ENCODE data around the gene SCAF11.

- TF ChIP-seq, protein P1, sequence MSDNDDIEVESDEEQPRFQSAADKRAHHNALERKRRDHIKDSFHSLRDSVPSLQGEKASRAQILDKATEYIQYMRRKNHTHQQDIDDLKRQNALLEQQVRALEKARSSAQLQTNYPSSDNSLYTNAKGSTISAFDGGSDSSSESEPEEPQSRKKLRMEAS (IDR thresholded peaks at IDR 0.05; ENCODE audit: low read depth, low read length), result no peak
- TF ChIP-seq, protein P2, sequence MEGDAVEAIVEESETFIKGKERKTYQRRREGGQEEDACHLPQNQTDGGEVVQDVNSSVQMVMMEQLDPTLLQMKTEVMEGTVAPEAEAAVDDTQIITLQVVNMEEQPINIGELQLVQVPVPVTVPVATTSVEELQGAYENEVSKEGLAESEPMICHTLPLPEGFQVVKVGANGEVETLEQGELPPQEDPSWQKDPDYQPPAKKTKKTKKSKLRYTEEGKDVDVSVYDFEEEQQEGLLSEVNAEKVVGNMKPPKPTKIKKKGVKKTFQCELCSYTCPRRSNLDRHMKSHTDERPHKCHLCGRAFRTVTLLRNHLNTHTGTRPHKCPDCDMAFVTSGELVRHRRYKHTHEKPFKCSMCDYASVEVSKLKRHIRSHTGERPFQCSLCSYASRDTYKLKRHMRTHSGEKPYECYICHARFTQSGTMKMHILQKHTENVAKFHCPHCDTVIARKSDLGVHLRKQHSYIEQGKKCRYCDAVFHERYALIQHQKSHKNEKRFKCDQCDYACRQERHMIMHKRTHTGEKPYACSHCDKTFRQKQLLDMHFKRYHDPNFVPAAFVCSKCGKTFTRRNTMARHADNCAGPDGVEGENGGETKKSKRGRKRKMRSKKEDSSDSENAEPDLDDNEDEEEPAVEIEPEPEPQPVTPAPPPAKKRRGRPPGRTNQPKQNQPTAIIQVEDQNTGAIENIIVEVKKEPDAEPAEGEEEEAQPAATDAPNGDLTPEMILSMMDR (IDR thresholded peaks at IDR 0.05; ENCODE audit: low read depth, low read length), result no peak
- no peak for TF ChIP-seq POLR2A (IDR thresholded peaks at IDR 0.05; ENCODE audit: extremely low read depth, insufficient read length)
Observed at GRCh38 chr12:45970391-45970790, 20.0 kb downstream of the SCAF11 start.

Data from NB4 (cell line).